GM18511 (cell line): Measurements from ENCODE around the gene TDRD9.

Experiments
- ATAC-seq: cut with Tn5 transposase; IDR thresholded peaks from one replicate; pipeline ENCODE4 v1.9.1; 2021; ENCODE audit warnings: mild to moderate bottlenecking, moderate library complexity; ENCODE audit not compliant: unreplicated experiment

TDRD9 gene

DNA sequence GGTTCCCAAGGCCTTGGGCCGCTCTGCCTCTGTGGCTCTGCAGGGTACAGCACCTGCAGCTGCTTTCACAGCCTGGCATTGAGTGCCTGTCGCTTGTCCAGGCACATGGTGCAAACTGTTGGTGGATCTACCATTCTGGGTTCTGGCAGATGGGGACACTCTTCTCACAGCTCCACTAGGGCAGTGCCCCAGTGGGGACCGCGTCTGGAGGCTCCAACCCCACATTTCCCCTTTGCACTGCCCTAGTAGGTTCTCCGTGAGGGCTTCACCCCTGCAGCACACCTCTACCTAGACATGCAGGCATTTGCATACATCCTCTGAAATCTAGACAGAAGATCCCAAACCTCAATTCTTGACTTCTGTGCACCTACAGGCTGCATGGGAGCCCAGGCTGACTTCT, 138.0 kb downstream of the TDRD9 start:
- ATAC-seq, result no peak

DNA sequence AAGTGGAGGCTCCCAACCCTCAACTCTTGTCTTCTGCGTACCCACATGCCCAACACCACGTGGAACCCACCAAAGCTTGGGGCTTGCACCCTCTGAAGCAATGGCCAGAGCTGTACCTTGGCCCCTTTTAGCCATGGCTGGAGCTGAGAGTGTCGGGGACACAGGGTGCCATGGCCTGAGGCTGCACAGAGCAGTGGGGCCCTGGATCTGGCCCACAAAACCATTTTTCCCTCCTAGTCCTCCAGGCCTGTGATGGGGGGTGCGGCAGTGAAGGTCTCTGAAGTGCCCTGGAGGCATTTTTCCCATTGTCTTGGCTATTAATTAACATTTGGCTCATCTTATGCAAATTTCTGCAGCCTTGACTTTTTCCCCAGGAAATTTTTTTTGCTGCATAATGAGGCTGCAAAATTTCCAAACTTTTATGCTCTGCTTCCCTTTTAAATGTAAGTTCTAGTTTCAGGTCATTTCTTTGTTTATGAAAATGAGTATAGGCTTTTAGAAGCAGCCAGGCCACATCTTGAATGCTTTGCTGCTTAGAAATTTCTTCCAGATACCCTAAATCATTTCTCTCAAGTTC, 138.6 kb downstream of the TDRD9 start:
- ATAC-seq, result no peak

DNA sequence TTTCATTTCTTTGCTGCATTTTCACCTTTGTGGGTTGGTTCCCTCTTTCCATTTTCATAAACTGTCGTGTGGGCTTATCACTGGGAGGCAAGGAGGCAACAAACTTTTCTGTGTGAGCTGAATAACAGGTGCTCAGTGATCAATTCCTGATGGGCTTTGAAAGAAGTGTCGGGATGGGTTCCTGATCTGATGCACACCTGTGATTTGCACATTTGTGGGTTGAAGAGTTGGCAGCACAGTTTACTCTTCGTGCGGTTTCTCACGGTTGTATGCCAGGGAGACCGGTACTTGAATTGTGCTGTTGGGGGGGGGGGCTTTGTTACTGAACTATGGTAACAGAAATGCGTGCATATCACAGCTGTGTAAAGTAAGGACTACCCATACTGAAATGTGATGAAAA, 141.3 kb downstream of the TDRD9 start:
- ATAC-seq, result no peak

DNA sequence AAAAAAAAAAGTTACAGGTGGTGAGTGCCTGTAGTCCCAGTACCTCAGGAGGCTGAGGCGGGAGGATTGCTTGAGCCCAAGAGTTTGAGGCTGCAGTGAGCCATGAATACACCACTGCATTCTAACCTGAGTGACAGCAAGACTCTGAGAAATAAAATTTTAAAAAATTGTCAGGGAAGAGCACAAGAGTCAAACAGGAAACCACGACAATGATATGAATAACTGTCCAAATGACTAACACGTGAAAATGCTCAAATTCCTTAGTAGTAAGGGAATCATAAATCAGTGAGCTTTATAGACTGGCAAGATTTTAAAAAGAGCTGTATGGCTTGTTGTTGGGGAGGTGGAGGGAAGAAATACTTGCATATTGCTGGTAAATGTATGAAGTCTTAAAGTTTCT, 144.3 kb downstream of the TDRD9 start:
- no peak for ATAC-seq

DNA sequence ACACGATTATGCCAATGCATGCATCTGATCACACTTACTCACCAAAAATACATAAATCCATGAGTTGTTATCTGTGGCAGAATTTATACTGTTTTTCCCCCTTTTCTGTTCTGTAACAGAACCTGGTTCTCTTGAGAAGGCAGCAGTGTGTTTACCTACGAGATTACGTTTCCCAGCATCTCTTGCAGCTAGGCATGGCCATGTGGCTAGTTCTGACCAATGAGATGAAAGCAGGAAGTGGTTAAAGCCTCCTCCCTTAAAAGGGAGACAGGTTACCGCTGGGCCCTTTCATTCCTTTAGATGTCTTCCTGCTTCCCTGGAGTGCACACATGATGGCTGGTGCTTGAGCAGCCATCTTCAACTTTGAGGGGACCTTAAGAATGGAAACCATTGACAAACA, 145.5 kb downstream of the TDRD9 start:
- no peak for ATAC-seq

DNA sequence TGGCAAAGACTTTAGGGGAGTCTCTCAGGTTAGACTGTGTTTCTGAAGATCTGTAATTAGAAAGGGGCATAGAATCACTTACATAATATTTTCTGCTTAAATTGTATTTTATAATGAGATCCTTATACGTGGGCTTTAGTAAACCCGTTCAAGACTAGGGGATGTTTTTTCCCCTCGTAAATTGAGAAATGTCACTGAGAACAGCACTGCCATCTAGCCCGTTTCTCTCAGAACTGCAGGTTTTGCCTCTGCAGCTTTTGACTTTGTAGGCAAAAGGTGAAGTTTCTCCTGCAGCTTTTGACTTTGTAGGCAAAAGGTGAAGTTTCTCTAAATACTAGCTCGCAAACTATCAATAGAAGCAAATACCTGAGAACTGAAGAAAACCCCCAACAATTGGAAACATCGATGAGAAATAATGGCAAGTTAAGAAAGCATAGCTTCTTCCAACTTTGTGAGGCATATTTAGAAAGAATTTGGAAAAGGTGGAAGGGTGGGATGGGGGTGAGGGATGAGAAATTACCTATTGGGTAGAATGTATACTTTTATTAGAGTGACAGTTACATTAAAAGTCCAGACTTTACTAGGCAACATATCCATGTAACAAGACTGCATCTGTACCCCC, 147.4 kb downstream of the TDRD9 start:
- ATAC-seq, result no peak

DNA sequence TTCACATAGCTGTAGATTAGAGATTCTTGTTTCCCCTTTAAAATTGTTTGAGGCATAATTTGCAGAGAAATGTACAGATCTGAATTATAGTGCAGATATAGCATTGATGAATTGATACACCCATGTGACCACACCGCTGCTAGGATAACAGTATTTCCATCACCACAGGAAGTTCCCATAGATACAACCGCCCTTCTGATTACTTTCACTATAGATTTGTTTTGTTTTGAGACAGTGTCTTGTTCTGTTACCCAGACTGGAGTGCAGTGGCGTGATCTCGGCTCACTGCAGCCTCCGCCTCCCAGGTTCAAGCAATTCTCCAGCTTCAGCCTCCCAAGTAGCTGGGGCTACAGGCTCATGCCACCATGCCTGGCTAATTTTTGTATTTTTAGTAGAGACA, 148.5 kb downstream of the TDRD9 start:
- ATAC-seq, result no peak

DNA sequence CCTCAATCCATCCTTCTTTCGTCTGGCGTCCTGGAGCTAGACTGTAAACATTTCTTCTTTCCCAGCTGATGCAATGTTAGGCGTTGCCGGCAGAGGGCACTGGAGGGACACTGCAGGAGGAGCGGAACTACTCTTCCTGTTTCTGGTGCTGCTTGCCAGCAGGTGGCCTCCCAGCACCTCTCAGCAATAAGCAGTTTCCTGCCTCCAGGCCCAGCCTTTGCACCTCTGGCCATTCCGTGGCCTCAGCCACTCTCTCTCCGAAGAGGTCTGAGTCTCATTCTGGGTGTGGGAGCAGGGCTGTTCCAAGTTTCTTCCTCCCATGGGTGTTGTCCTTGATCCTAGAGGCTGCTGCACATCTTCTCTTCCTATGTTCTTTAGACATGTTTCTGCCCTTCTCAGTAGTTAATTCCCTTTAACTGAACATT, 149.8 kb downstream of the TDRD9 start:
- ATAC-seq, result peak; percentile 70

DNA sequence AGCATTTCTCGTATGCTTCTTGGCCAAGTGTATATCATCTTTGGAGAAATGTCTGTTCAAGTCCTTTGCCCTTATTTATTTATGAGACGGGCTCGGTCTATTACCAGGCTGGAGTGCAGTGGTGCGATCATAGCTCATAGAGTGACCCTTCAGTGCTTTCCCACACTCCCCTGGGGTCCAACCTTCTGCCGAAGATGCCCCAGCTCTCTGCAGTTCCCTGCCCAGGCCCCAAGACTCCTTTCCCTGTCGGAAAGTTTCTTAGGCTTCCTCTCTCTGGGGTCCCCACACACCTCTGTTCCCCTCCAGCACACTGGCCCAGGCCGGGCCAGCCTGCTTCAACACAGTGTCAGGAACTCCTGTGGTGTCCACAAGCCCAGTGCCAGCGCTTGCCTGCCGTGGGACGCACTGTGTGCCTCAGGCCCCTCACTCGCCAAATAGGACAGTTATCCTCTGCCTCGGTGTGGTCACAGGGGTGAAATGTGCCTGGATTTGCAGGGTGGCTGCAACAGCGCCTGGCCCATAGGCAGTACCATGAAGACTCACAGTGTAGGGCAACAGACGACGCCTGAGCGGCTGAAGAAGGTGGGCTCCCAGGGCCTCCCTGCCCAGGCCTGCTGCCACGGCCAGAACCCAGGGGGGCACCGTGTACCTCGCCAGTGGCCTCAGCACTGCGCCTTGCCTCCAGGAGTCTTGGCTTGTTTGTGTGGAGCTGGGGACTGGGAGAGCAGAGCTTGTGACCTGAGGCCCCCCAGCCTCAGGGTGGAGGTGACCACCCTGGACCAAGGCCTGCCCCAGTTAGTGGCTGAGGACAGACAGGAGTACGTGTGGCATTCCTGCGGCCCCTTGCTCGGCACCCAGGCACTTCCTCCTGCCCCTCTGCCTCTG, 152.4 kb downstream of the TDRD9 start:
- ATAC-seq, result no peak

DNA sequence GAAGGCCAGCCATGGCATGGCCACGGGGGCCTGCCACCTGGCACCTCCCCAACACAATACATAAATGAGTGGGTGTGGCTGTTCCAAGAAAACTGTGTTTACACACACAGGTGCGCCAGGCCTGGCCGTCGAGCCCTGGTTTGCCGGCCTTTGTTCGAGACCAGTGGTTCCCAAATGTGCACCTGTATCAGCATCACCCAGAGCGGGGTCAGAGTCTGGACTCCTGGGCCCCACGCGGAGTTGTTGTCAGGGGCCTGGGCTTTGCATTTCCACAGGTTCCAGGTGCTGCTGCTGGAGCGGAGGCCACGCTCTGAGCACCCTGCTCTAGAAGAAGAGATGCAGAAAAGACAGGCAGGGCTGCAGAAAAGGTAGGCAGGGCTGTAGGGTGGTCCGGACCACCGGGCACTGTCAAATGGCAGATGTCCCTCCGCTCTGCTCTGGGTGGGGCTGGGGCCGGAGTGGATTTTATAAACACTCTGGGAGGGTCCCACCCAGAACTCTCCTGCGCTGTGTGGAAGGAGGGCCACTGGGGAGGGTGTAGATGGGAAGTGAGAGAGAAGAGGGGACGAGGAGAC, 153.1 kb downstream of the TDRD9 start:
- no peak for ATAC-seq

DNA sequence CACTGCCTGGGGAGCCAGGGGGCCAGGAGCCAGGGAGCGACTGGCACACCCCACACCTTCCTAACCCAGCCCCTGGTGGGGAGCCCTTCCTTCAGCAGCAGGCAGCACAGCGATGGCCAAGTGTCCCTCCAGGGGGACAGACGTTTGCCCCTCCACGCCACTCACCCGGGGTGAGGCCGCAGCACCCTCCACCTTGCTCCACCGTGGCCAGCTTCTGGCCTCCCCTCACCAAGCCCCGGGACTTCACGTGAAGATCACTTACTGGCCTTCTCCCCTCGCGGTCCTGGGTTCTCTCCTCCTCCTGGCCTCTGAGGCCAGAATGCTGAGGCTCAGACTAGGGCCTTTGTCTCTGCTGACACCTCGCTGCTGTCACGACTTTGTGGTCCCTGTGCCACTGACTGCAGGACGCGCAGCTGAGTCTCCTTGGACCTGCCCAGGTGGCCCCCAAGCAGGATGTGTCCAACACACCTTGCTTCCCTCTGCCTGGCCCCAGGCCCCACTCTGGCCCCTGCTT, 153.8 kb downstream of the TDRD9 start:
- ATAC-seq, result no peak

DNA sequence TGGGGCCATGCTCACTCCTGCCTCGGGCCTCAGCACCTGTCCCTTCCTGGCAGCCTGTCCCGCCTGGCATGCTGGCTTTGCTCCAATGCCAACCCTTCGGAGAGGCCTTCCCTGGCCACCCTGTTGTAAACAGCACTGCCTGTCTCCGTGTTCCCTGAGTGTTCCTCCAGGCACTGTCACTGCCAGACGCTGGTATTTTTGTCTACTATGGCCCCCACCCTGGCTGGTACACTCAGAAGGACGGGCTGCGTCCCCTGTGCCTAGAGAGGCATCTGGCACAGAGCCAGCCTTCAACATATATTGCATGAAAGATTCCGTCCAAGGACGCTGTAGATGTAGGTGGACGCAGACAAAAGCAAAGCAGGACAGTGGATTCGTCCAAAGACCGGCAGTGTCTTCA, 154.6 kb downstream of the TDRD9 start:
- ATAC-seq, result no peak

DNA sequence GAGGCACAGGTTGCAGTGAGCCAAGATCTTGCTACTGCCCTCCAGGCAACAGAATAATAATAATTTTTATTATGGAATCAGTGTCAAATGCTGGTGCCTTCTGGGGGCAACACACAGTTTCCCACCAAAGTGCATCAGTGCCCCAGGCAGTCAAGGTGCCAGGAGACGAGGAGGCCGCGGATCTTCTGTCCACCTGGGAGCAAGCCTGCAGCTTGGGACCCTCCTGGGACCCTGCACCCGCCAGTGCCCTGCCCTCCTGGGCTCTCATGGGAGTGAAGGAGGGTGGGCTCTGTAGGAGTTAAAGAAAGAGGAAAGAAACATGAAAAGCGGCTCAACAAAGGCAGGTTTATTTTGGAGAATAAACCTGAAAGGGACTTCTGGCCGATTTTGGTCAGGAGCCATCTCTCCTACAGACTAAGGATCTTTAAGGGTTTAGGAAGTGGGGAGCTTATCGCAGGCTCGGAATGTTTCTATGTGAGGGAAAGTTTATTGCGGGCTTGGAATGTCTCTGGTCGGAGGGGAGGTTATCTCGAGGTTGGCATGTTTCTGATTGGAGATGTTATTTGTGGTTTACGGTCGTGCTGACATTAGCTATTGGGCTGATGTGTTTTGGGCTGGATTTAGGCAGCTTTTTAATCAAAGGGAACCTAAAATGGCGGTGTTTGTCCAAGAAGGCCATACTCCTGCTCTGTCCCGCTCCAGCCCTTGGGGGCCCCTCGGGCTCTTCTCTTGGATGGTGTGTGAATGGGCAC, 156.2 kb downstream of the TDRD9 start:
- no peak for ATAC-seq

DNA sequence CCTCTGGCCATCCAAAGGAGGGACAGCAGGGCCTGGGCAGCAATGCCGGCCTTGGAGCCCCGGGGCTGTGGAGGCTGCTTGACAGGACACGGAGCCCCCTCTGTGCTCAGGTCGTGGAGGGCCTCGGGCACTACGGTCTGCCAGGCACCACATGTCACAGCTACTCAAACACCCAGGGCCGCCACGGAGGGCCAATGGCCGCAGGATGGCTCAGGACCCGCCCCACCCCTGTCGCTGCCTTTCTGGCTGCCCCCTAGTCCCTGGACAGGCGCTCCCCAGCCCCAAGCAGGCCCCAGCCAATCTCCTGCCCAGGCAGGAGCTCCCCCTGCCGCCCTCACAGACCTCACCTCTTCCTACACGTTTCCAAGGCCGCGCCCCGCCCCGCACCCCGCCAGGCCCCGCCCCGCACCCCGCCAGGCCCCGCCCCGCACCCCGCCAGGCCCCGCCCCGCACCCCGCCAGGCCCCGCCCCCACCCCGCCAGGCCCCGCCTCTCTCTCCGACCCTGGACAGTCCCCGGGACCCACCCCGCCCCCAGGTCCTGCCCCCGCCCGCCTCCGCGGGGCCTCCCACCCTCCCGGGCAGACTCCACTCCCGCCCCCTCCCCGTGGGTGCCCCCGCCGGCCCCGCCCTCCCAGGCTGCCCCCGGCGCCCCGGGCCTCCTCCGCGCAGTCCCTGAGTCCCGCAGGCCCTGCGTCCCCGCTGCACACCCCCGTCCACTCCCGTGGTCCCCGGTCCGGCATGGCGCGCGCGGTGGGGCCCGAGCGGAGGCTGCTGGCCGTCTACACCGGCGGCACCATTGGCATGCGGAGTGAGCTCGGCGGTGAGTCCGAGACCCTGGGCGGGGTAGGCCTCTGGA, 157.0 kb downstream of the TDRD9 start, which contains the start of gene ASPG:
Gene ASPG, plus strand, starts transcription at position 669 of the 857 bp plus-strand sequence. Its CDS starts 71 bp downstream, at position 740.
- ATAC-seq, result no peak

DNA sequence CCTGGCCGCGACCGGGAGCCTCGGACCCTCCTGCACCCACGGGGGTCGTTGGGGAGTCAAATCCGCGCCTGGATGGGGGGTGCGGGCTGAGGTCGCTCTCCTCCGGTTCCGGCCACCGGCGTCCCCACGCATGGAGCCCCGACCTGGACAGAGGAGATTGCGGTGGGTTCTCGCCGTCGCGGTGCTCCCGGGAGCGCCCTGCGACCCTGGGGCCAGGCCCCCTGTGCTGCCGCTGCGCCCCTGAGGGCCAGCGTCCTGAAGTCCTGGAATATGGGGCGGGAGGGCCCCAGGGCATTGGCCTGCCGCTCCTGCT, 157.6 kb downstream of the TDRD9 start:
- no peak for ATAC-seq

DNA sequence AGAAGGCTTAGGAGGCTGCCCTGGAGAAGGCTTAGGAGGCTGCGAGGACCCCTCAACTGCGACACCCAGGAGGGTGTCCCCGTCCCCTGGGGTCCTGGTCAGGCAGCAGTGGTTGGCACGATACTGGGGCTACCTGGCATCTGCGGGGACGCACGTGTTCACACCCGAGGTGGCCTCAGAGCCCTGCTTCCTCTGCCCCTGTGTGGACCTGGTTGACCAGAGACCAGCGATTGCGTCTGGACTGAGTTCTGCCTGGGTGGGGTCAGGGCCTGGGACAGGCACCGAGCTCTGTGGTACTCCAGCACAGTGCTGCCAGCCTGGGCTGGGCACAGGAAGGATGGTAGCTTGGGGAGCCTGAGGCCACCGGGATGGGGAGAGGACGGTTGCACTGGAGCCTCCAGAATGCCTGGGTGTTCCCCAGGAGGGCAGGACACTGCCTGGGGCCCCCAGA, 158.0 kb downstream of the TDRD9 start:
- no peak for ATAC-seq

DNA sequence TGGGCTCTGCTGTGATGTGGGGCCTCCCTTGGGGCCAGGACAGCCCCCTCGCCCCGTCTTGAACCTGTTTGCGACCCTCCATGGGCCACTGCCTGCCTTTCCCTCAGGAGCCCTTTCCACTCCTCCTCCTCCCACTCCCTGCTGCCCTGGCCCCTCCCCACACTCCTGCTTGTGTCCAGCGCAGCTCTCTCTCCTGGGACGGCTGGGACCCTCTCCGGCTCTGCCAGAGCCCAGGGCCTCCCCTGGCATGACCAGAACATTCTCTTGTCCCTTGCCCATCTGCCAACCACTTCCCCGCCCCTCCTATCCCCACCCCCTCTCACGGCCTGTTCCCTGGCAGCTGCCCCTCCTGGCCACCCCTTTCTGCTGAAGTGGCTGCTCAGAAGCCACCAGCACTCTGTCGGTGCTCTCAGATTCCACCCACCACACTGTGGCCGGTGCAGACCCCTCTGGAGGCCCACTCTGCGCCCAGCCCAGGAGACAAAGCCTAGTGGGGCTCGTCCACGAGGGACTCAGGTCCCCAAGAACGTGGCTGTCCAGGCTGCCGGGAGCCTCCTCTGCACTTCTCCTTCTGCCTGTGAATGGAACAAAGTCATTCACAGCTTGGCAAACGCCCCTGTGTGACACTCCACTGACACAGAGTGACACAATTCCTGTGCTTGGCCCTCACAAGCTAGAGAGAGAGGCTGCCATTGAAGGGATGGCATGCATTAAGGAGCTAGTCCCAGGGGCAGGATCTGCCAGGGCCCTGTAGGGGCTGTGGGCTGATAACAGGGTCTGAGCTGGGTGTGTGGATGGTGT, 158.6 kb downstream of the TDRD9 start:
- ATAC-seq, result no peak

DNA sequence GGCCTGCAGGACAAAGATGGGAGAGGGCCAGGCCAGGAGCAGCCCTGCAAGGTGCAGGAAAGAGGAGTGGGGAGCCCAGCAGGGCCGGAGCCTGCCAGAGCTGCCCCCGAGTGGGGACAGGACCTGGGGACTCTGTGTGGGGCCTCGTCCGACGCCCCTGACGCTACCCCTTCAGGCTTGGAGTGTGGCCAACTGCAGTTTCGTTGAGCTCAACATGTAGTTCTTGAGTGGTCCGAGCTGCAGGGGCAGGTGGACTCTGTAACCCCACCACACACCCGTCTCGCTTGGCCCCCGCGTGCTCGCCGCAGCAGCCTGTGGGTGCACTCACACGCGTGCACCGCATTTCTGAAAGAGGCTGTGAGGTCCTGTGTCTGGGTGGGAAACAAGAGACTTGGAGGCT, 159.2 kb downstream of the TDRD9 start:
- ATAC-seq, result no peak
